GM23338 (cell line): ENCODE measurements around the gene FAM20A. TPM values are rescaled to one million over a fixed set of nuclear protein-coding genes. Genes with fewer than 3 reads are reported as not detected.

Experiments
- ATAC-seq: fragments of 200-7000 bp; cut with Tn5 transposase; 3 replicates; pipeline ENCODE4 v1.9.1; 2020
- DNase-seq: peaks from one replicate; pipeline ENCODE4 v3.0.0-alpha.2; 2015; ENCODE audit warnings: low spot score
- H2AFZ ChIP-seq: fragments of 200-600 bp; sonication (generic); 2 replicates; pipeline ENCODE4 v1.8.0; 2016; ENCODE audit warnings: antibody characterized with exemption, mild to moderate bottlenecking, moderate library complexity
- H3F3A ChIP-seq: fragments of 200-600 bp; sonication (generic); replicated peaks from 2 replicates; pipeline ENCODE4 v1.8.0; 2017; ENCODE audit warnings: antibody characterized with exemption, mixed run types, low read depth
- H3K27ac ChIP-seq: fragments of 200-600 bp; sonication (generic); 2 replicates; pipeline ENCODE4 v1.6.1; 2016; ENCODE audit warnings: low read depth
- H3K27me3 ChIP-seq: fragments of 200-600 bp; sonication (generic); 2 replicates; pipeline ENCODE4 v1.8.0; 2016; ENCODE audit warnings: mild to moderate bottlenecking, mixed run types, moderate library complexity; ENCODE audit not compliant: insufficient read depth
- H3K36me3 ChIP-seq: fragments of 200-600 bp; sonication (generic); 2 replicates; pipeline ENCODE4 v1.8.0; 2016; ENCODE audit warnings: mild to moderate bottlenecking; ENCODE audit not compliant: insufficient read depth
- H3K4me1 ChIP-seq: fragments of 200-600 bp; sonication (generic); 2 replicates; pipeline ENCODE4 v1.8.0; 2016; ENCODE audit warnings: mild to moderate bottlenecking, moderate library complexity; ENCODE audit not compliant: insufficient read depth
- H3K4me2 ChIP-seq: fragments of 200-600 bp; sonication (generic); 2 replicates; pipeline ENCODE4 v1.7.1; 2017; ENCODE audit warnings: mixed run types
- H3K4me3 ChIP-seq: fragments of 200-600 bp; sonication (generic); 2 replicates; pipeline ENCODE4 v1.6.1; 2016; ENCODE audit warnings: mixed run types
- H3K79me2 ChIP-seq: fragments of 200-600 bp; sonication (generic); replicated peaks from 2 replicates; pipeline ENCODE4 v1.8.0; 2017; ENCODE audit warnings: mild to moderate bottlenecking; ENCODE audit not compliant: insufficient read depth
- H3K9me2 ChIP-seq: fragments of 200-600 bp; sonication (generic); 2 replicates; pipeline ENCODE4 v1.8.0; 2017; ENCODE audit not compliant: insufficient read depth
- H4K20me1 ChIP-seq: fragments of 200-600 bp; sonication (generic); replicated peaks from 2 replicates; pipeline ENCODE4 v1.8.0; 2017; ENCODE audit warnings: mild to moderate bottlenecking; ENCODE audit not compliant: insufficient read depth
- H3K27ac Mint-ChIP-seq: 2 replicates; pipeline ENCODE4 v1.8.0; 2020; ENCODE audit warnings: inconsistent platforms, mild to moderate bottlenecking, moderate library complexity, mixed read lengths
- H3K27me3 Mint-ChIP-seq: 3 replicates; pipeline ENCODE4 v1.8.0; 2022; ENCODE audit warnings: low read depth, mild to moderate bottlenecking, moderate library complexity, mixed read lengths, inconsistent platforms; ENCODE audit not compliant: insufficient read depth, poor library complexity
- H3K36me3 Mint-ChIP-seq: 3 replicates; pipeline ENCODE4 v1.8.0; 2021; ENCODE audit warnings: low read depth, mild to moderate bottlenecking, inconsistent platforms, moderate library complexity, mixed read lengths
- H3K4me1 Mint-ChIP-seq: 3 replicates; pipeline ENCODE4 v1.8.0; 2020; ENCODE audit warnings: mild to moderate bottlenecking, inconsistent platforms, mixed read lengths
- H3K4me3 Mint-ChIP-seq: 3 replicates; pipeline ENCODE4 v1.8.0; 2021; ENCODE audit warnings: moderate library complexity, mild to moderate bottlenecking, inconsistent platforms, mixed read lengths
- H3K9me3 Mint-ChIP-seq: 3 replicates; pipeline ENCODE4 v1.8.0; 2020; ENCODE audit warnings: moderate library complexity, mild to moderate bottlenecking, inconsistent platforms, mixed read lengths
- CREB1 ChIP-seq: fragments of 250-450 bp; sonication (Bioruptor Pico); IDR thresholded peaks from 2 replicates; pipeline ENCODE4 v1.5.0; 2020; ENCODE audit warnings: low read depth, mild to moderate bottlenecking, moderate library complexity
- ETS1 ChIP-seq: IDR thresholded peaks from 2 replicates; pipeline ENCODE4 v1.6.1; 2016; ENCODE audit warnings: antibody characterized with exemption
- EZH2 ChIP-seq: fragments of 200-600 bp; sonication (generic); IDR thresholded peaks from one replicate; pipeline ENCODE4 v1.8.0; 2017; ENCODE audit warnings: antibody characterized with exemption, mild to moderate bottlenecking, low read depth; ENCODE audit not compliant: unreplicated experiment
- EZH2phosphoT487 ChIP-seq: fragments of 200-600 bp; sonication (generic); IDR thresholded peaks from one replicate; pipeline ENCODE4 v1.8.1; 2018; ENCODE audit warnings: antibody characterized with exemption; ENCODE audit not compliant: unreplicated experiment
- JUNB ChIP-seq: IDR thresholded peaks from one replicate; pipeline ENCODE4 v1.6.1; 2016; ENCODE audit warnings: antibody characterized with exemption; ENCODE audit not compliant: unreplicated experiment
- NANOG ChIP-seq: IDR thresholded peaks from 2 replicates; pipeline ENCODE4 v1.6.1; 2016; ENCODE audit warnings: antibody characterized with exemption, borderline replicate concordance
- POLR2AphosphoS5 ChIP-seq: IDR thresholded peaks from 2 replicates; pipeline ENCODE4 v1.6.1; 2016; ENCODE audit warnings: antibody characterized with exemption, low read depth
- STAT1 ChIP-seq: IDR thresholded peaks from one replicate; pipeline ENCODE4 v1.6.1; 2016; ENCODE audit warnings: antibody characterized with exemption; ENCODE audit not compliant: unreplicated experiment
- ZNF114 ChIP-seq: fragments of 250-450 bp; sonication (Bioruptor Pico); IDR thresholded peaks from 2 replicates; pipeline ENCODE4 v1.5.0; 2020; ENCODE audit warnings: mild to moderate bottlenecking, moderate library complexity
- ZNF331 ChIP-seq: fragments of 250-450 bp; sonication (Bioruptor Pico); IDR thresholded peaks from 2 replicates; pipeline ENCODE4 v1.5.0; 2020; ENCODE audit warnings: low read depth, mild to moderate bottlenecking, moderate library complexity
- polyA plus RNA-seq: library from polyadenylated mRNA; unstranded; fragments of >200 nt; fragmentation: Nextera tagmentation; extraction: Ambion mirVana; gene quantifications from 2 replicates; pipeline ENCODE4 v1.2.1, GENCODE V29; 2016
- total RNA-seq: library from RNA; depleted of rRNA; stranded (reverse); fragments of >200 nt; shearing (Covaris generic); gene quantifications from 2 replicates; pipeline ENCODE4 v1.2.3, GENCODE V29; 2014
- TF ChIP-seq, protein P1 (sequence below), 2 experiments: fragments of 200-600 bp in 1 of 2; sonication (generic) in 1 of 2; conservative IDR thresholded peaks; 2 replicates each; pipeline versions ENCODE4 v1.5.1 to v1.6.1; 2016 to 2017; ENCODE audit warnings: antibody characterized with exemption in 2 of 2, low read depth in 2 of 2, mild to moderate bottlenecking in 2 of 2, moderate library complexity in 1 of 2
- TF ChIP-seq, protein P2 (sequence below): IDR thresholded peaks from one replicate; pipeline ENCODE4 v1.6.1; 2018; ENCODE audit warnings: antibody characterized with exemption; ENCODE audit not compliant: unreplicated experiment
- TF ChIP-seq, protein P3 (sequence below): fragments of 250-450 bp; sonication (Bioruptor Pico); IDR thresholded peaks from 2 replicates; pipeline ENCODE4 v1.5.0; 2020; ENCODE audit warnings: mild to moderate bottlenecking, moderate library complexity

Gene FAM20A
- total and polyA plus RNA-seq, 2 experiments from 2014 or later = 1.3 to 1.6 TPM

DNA sequence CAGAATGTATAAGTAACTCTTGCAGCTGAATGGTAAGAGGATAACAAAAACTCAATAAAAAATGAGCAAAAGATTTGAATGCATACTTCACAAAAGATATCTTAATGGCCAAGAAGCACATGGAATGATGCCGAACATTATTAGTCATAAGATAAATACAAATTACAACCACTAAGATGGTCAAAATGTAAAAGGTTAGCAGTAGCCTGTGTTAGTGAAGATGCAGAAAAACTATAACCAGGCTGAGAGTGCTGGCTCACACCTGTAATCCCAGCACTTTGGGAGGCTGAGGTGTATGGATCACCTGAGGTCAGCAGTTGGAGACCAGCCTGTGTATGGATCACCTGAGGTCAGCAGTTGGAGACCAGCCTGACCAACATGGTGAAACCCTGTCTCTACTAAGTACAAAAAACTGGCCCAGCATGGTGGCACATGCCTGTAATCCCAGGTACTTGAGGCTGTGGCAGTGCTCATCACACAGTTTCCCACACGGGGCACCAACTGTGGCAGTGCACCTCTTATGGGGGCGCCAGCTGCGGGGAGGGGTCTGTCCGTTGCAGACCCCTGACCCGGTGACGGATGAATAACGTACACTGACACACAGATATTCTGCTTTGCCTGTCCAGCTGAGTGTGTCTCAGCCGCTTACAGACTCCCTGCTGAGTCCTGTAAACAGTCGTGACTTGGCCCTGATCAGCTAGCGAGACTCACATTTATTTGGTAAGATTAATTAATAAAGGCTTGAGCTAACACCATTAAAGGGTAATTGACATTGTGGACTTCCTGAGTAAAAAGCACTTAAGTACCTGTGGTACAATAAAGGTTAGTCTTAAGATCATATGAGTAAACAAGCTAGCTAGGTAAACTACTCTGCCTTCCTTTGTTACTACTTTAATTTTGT, 45.7 kb upstream of the FAM20A start:
- no peaks in the 10 kb centered on the region for H3K27me3 Mint-ChIP-seq
- ATAC-seq (no peak), DNase-seq (no peak)
- TF ChIP-seq EZH2 = no peak
- TF ChIP-seq, protein P1, sequence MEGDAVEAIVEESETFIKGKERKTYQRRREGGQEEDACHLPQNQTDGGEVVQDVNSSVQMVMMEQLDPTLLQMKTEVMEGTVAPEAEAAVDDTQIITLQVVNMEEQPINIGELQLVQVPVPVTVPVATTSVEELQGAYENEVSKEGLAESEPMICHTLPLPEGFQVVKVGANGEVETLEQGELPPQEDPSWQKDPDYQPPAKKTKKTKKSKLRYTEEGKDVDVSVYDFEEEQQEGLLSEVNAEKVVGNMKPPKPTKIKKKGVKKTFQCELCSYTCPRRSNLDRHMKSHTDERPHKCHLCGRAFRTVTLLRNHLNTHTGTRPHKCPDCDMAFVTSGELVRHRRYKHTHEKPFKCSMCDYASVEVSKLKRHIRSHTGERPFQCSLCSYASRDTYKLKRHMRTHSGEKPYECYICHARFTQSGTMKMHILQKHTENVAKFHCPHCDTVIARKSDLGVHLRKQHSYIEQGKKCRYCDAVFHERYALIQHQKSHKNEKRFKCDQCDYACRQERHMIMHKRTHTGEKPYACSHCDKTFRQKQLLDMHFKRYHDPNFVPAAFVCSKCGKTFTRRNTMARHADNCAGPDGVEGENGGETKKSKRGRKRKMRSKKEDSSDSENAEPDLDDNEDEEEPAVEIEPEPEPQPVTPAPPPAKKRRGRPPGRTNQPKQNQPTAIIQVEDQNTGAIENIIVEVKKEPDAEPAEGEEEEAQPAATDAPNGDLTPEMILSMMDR (conservative IDR thresholded peaks at IDR 0.05; ENCODE audit: low read depth in 2 of 2) = no peak
- no peak for TF ChIP-seq EZH2phosphoT487
- no peak for TF ChIP-seq ZNF114 (CRISPR knock-in tag)
- TF ChIP-seq CREB1 = no peak
- no peak for TF ChIP-seq STAT1
- TF ChIP-seq, protein P2, sequence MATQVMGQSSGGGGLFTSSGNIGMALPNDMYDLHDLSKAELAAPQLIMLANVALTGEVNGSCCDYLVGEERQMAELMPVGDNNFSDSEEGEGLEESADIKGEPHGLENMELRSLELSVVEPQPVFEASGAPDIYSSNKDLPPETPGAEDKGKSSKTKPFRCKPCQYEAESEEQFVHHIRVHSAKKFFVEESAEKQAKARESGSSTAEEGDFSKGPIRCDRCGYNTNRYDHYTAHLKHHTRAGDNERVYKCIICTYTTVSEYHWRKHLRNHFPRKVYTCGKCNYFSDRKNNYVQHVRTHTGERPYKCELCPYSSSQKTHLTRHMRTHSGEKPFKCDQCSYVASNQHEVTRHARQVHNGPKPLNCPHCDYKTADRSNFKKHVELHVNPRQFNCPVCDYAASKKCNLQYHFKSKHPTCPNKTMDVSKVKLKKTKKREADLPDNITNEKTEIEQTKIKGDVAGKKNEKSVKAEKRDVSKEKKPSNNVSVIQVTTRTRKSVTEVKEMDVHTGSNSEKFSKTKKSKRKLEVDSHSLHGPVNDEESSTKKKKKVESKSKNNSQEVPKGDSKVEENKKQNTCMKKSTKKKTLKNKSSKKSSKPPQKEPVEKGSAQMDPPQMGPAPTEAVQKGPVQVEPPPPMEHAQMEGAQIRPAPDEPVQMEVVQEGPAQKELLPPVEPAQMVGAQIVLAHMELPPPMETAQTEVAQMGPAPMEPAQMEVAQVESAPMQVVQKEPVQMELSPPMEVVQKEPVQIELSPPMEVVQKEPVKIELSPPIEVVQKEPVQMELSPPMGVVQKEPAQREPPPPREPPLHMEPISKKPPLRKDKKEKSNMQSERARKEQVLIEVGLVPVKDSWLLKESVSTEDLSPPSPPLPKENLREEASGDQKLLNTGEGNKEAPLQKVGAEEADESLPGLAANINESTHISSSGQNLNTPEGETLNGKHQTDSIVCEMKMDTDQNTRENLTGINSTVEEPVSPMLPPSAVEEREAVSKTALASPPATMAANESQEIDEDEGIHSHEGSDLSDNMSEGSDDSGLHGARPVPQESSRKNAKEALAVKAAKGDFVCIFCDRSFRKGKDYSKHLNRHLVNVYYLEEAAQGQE = no peak
- TF ChIP-seq NANOG = no peak
- no peak for TF ChIP-seq POLR2AphosphoS5
- TF ChIP-seq ZNF331 (CRISPR knock-in tag) = no peak
- TF ChIP-seq JUNB = no peak
- TF ChIP-seq, protein P3, sequence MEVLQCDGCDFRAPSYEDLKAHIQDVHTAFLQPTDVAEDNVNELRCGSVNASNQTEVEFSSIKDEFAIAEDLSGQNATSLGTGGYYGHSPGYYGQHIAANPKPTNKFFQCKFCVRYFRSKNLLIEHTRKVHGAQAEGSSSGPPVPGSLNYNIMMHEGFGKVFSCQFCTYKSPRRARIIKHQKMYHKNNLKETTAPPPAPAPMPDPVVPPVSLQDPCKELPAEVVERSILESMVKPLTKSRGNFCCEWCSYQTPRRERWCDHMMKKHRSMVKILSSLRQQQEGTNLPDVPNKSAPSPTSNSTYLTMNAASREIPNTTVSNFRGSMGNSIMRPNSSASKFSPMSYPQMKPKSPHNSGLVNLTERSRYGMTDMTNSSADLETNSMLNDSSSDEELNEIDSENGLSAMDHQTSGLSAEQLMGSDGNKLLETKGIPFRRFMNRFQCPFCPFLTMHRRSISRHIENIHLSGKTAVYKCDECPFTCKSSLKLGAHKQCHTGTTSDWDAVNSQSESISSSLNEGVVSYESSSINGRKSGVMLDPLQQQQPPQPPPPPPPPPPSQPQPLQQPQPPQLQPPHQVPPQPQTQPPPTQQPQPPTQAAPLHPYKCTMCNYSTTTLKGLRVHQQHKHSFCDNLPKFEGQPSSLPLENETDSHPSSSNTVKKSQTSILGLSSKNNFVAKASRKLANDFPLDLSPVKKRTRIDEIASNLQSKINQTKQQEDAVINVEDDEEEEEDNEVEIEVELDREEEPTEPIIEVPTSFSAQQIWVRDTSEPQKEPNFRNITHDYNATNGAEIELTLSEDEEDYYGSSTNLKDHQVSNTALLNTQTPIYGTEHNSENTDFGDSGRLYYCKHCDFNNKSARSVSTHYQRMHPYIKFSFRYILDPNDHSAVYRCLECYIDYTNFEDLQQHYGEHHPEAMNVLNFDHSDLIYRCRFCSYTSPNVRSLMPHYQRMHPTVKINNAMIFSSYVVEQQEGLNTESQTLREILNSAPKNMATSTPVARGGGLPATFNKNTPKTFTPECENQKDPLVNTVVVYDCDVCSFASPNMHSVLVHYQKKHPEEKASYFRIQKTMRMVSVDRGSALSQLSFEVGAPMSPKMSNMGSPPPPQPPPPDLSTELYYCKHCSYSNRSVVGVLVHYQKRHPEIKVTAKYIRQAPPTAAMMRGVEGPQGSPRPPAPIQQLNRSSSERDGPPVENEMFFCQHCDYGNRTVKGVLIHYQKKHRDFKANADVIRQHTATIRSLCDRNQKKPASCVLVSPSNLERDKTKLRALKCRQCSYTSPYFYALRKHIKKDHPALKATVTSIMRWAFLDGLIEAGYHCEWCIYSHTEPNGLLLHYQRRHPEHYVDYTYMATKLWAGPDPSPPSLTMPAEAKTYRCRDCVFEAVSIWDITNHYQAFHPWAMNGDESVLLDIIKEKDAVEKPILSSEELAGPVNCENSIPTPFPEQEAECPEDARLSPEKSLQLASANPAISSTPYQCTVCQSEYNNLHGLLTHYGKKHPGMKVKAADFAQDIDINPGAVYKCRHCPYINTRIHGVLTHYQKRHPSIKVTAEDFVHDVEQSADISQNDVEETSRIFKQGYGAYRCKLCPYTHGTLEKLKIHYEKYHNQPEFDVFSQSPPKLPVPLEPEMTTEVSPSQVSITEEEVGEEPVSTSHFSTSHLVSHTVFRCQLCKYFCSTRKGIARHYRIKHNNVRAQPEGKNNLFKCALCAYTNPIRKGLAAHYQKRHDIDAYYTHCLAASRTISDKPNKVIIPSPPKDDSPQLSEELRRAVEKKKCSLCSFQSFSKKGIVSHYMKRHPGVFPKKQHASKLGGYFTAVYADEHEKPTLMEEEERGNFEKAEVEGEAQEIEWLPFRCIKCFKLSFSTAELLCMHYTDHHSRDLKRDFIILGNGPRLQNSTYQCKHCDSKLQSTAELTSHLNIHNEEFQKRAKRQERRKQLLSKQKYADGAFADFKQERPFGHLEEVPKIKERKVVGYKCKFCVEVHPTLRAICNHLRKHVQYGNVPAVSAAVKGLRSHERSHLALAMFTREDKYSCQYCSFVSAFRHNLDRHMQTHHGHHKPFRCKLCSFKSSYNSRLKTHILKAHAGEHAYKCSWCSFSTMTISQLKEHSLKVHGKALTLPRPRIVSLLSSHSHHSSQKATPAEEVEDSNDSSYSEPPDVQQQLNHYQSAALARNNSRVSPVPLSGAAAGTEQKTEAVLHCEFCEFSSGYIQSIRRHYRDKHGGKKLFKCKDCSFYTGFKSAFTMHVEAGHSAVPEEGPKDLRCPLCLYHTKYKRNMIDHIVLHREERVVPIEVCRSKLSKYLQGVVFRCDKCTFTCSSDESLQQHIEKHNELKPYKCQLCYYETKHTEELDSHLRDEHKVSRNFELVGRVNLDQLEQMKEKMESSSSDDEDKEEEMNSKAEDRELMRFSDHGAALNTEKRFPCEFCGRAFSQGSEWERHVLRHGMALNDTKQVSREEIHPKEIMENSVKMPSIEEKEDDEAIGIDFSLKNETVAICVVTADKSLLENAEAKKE (CRISPR knock-in tag) = no peak
- TF ChIP-seq ETS1 = no peak
- H3K4me2 ChIP-seq = no peak overlapping the region
- peaks cover 10% of the 10 kb centered on the region for H3K9me3 Mint-ChIP-seq
- no peak overlapping the region for H3K4me3 Mint-ChIP-seq
- H3K4me1 ChIP-seq = no peaks in the 10 kb centered on the region
- H3K4me1 Mint-ChIP-seq = no peaks in the 10 kb centered on the region
- no peak overlapping the region for H3K27ac ChIP-seq
- no peaks in the 10 kb centered on the region for H3K36me3 ChIP-seq
- no peaks in the 10 kb centered on the region; the same call in 2 of the 3 replicates for H3K36me3 Mint-ChIP-seq
- H4K20me1 ChIP-seq = no peaks in the 10 kb centered on the region
- H3K9me2 ChIP-seq = no peaks in the 10 kb centered on the region; the same call in 1 of the 2 replicates
- H3K27ac Mint-ChIP-seq = no peak overlapping the region
- H3K4me3 ChIP-seq = no peak overlapping the region
- H3K79me2 ChIP-seq = no peaks in the 10 kb centered on the region
- H3K27me3 ChIP-seq = no peaks in the 10 kb centered on the region
- H3F3A ChIP-seq = no peaks in the 10 kb centered on the region
- no peak overlapping the region; the same call in 1 of the 2 replicates for H2AFZ ChIP-seq
